ENCODE measurements around the gene ATF6. TPM values are rescaled to one million over a fixed set of nuclear protein-coding genes. Genes with fewer than 3 reads are reported as not detected.

ATF6 gene
- total RNA-seq, 2 donors from 2014 or later = 25.5 to 26.4 TPM

GRCh38 chr1:161914595-161914994, 148.5 kb downstream of the ATF6 start:
- H3K9me3 Mint-ChIP-seq = no peaks in the 10 kb centered on the region

GRCh38 chr1:161915051-161915503, 149.0 kb downstream of the ATF6 start:
- peak in 1 of 2 donors; percentile 27 for ATAC-seq
- no peak overlapping the region for H3K4me3 Mint-ChIP-seq
- H3K27me3 Mint-ChIP-seq = no peaks in the 10 kb centered on the region
- no peaks in the 10 kb centered on the region for H3K9me3 Mint-ChIP-seq
- peaks cover 4 to 14% of the 10 kb centered on the region in 2 donors for H3K4me1 Mint-ChIP-seq (ENCODE audit: low read depth in 2 of 2)
- no peak overlapping the region for H3K27ac Mint-ChIP-seq
- no peak for DNase-seq (ENCODE audit: low spot score)
- H3K36me3 Mint-ChIP-seq = no peaks in the 10 kb centered on the region

More at GRCh38 chr1:161914595-161914994, 148.5 kb downstream of the ATF6 start:
- DNase-seq (ENCODE audit: low spot score) (no peak), ATAC-seq (no peak)
- Mint-ChIP-seq H3K36me3 (no peaks in the 10 kb centered on the region), H3K4me1 (ENCODE audit: low read depth in 2 of 2) (peaks cover 2 to 12% of the 10 kb centered on the region in 2 donors), H3K27me3 (no peaks in the 10 kb centered on the region), H3K27ac (no peak overlapping the region), H3K4me3 (no peak overlapping the region)

DNA sequence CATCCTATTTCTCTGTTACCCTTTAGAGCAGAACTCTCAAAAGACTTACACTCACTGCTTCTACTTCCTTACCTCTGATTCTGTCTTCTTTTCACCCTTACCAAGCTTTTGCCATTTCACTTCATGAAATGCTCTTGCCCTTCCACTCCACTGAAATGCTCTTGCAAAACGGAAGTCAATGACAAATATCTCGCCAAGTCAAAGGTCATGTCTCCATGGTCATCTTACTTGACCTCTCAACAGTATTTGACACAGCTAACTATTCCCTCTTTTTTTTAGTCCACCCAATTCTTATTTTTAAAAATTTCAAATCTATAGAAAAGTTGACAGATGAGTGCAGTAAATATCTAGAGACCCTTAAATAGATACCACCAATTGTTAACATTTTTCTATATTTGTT, 149.9 kb downstream of the ATF6 start:
- no peaks in the 10 kb centered on the region for H3K9me3 Mint-ChIP-seq
- H3K4me1 Mint-ChIP-seq (ENCODE audit: low read depth in 2 of 2) = peaks cover 5 to 14% of the 10 kb centered on the region in 2 donors
- no peak overlapping the region for H3K4me3 Mint-ChIP-seq
- H3K27ac Mint-ChIP-seq = no peak overlapping the region
- no peak for DNase-seq (ENCODE audit: low spot score)
- ATAC-seq = no peak
- H3K36me3 Mint-ChIP-seq = no peaks in the 10 kb centered on the region
- no peaks in the 10 kb centered on the region for H3K27me3 Mint-ChIP-seq

DNA sequence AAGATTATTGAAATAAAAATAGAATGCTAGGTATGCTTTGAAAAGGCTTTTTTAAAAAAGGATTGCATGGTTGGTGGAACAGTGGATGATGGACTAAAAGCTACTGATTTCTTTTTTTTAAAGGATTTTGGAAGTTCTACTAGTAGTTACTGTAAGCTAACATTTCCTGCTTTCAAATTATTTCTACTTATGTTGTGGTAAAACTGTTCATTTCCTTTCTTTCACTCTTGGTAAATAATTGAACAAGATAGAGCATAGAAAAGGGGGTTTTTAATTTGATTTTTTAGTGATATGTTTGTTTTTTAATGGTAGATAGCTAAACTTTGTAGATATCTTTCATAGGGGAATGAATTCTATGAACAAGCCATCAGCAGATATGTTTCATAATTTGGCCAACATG, 153.1 kb downstream of the ATF6 start:
- Mint-ChIP-seq H3K9me3 (no peaks in the 10 kb centered on the region), H3K27ac (peak overlapping the region in 1 of 2 donors; percentile 34), H3K4me3 (no peak overlapping the region), H3K27me3 (no peaks in the 10 kb centered on the region), H3K36me3 (peaks cover 8% of the 10 kb centered on the region), H3K4me1 (ENCODE audit: low read depth in 2 of 2) (peaks cover 9 to 14% of the 10 kb centered on the region in 2 donors)
- no peak for DNase-seq (ENCODE audit: low spot score)
- ATAC-seq = no peak

DNA sequence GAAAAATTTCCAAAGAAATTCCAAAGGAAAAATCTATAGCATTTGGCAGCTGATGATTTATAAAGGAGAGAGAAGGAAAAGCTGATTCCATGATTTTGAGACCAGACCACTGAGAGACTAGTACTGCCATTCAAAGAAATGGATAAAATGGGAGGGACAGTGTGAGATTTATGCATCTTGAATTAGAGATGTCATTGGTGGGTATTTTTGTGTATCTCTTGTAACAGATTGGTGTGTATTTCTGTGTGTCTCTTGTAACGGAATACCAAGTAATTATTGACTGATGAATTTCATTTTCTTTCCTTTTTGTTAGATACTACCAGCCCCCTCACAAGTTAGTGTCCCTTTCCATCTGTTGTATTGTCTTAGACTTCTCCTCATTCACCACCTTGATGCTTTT, 155.4 kb downstream of the ATF6 start:
- no peaks in the 10 kb centered on the region for H3K27me3 Mint-ChIP-seq
- DNase-seq (ENCODE audit: low spot score) (no peak), ATAC-seq (no peak)
- no peak overlapping the region for H3K4me3 Mint-ChIP-seq
- H3K4me1 Mint-ChIP-seq (ENCODE audit: low read depth in 2 of 2) = peaks cover 9 to 14% of the 10 kb centered on the region in 2 donors
- no peak overlapping the region for H3K27ac Mint-ChIP-seq
- H3K36me3 Mint-ChIP-seq = peaks cover 8% of the 10 kb centered on the region
- no peaks in the 10 kb centered on the region for H3K9me3 Mint-ChIP-seq

DNA sequence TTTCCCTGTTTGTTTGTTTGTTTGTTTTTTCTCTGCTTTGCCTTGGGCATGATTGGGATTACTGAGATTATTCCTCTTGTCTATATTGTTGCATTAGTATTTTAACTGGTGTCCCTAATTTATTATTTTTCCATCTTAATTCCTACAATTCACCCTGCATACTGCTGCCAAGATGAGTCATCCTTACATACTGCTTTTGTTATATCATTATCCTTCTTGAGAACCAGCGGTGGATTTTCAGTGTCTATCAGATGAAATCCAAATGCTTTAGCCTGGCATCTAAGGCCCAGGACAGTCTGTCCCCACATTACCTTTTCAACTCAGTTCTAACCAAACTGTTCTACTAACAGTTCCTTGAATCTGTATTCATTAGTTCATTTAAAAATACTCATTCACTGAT, 155.9 kb downstream of the ATF6 start:
- no peak for ATAC-seq
- Mint-ChIP-seq H3K4me1 (ENCODE audit: low read depth in 2 of 2) (peaks cover 9 to 14% of the 10 kb centered on the region in 2 donors), H3K27ac (no peak overlapping the region), H3K36me3 (peaks cover 8% of the 10 kb centered on the region), H3K27me3 (no peaks in the 10 kb centered on the region), H3K9me3 (no peaks in the 10 kb centered on the region), H3K4me3 (no peak overlapping the region)
- DNase-seq (ENCODE audit: low spot score) = no peak

- no peaks in the 10 kb centered on the region for H3K36me3 Mint-ChIP-seq
- H3K9me3 Mint-ChIP-seq = no peaks in the 10 kb centered on the region
- H3K4me1 Mint-ChIP-seq (ENCODE audit: low read depth in 2 of 2) = peaks cover 0 to 4% of the 10 kb centered on the region in 2 donors
- ATAC-seq = no peak
- DNase-seq (ENCODE audit: low spot score) = no peak
- H3K27ac Mint-ChIP-seq = no peak overlapping the region
- no peaks in the 10 kb centered on the region for H3K27me3 Mint-ChIP-seq
- no peak overlapping the region for H3K4me3 Mint-ChIP-seq
Observed at GRCh38 chr1:161928056-161928455, 161.9 kb downstream of the ATF6 start.

DNA sequence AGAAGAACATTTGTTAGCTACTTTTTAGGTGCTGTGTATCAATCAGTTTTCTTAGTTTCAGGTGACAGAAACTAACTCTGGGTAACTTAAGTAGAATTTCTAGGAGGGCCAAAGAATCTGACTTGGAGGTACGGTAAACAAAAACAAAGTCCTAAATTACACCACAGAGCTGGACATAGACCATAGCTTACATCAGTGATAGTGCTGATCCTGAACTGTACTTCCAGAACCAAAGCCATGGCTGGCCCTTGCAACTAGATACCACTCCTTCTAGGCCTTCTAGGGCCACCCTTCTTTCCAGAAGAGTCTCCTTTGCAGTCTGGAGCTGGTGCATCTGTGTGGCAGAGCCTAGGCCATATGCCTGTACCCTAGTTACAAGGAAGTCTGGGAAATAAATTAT, 163.0 kb downstream of the ATF6 start:
- H3K27me3 Mint-ChIP-seq = no peaks in the 10 kb centered on the region
- peaks cover 9% of the 10 kb centered on the region in 2 donors for H3K4me1 Mint-ChIP-seq (ENCODE audit: low read depth in 2 of 2)
- H3K36me3 Mint-ChIP-seq = no peaks in the 10 kb centered on the region
- no peak for DNase-seq (ENCODE audit: low spot score)
- H3K4me3 Mint-ChIP-seq = no peak overlapping the region
- H3K27ac Mint-ChIP-seq = no peak overlapping the region
- no peaks in the 10 kb centered on the region for H3K9me3 Mint-ChIP-seq
- ATAC-seq = no peak

- H3K27me3 Mint-ChIP-seq = no peaks in the 10 kb centered on the region
- no peak overlapping the region for H3K27ac Mint-ChIP-seq
- no peaks in the 10 kb centered on the region for H3K9me3 Mint-ChIP-seq
- no peak for ATAC-seq
- no peak overlapping the region for H3K4me3 Mint-ChIP-seq
- H3K36me3 Mint-ChIP-seq = no peaks in the 10 kb centered on the region
- no peak for DNase-seq (ENCODE audit: low spot score)
- H3K4me1 Mint-ChIP-seq (ENCODE audit: low read depth in 2 of 2) = peaks cover 18% of the 10 kb centered on the region in 2 donors
Observed at GRCh38 chr1:161930064-161930463, 163.9 kb downstream of the ATF6 start.

GRCh38 chr1:161932668-161933067, 166.5 kb downstream of the ATF6 start:
- ATAC-seq (no peak), DNase-seq (ENCODE audit: low spot score) (no peak)
- no peaks in the 10 kb centered on the region for H3K27me3 Mint-ChIP-seq
- H3K4me3 Mint-ChIP-seq = no peak overlapping the region
- H3K9me3 Mint-ChIP-seq = no peaks in the 10 kb centered on the region
- H3K4me1 Mint-ChIP-seq (ENCODE audit: low read depth in 2 of 2) = peaks cover 18 to 21% of the 10 kb centered on the region in 2 donors
- H3K27ac Mint-ChIP-seq = no peak overlapping the region
- peaks cover 8% of the 10 kb centered on the region for H3K36me3 Mint-ChIP-seq

DNA sequence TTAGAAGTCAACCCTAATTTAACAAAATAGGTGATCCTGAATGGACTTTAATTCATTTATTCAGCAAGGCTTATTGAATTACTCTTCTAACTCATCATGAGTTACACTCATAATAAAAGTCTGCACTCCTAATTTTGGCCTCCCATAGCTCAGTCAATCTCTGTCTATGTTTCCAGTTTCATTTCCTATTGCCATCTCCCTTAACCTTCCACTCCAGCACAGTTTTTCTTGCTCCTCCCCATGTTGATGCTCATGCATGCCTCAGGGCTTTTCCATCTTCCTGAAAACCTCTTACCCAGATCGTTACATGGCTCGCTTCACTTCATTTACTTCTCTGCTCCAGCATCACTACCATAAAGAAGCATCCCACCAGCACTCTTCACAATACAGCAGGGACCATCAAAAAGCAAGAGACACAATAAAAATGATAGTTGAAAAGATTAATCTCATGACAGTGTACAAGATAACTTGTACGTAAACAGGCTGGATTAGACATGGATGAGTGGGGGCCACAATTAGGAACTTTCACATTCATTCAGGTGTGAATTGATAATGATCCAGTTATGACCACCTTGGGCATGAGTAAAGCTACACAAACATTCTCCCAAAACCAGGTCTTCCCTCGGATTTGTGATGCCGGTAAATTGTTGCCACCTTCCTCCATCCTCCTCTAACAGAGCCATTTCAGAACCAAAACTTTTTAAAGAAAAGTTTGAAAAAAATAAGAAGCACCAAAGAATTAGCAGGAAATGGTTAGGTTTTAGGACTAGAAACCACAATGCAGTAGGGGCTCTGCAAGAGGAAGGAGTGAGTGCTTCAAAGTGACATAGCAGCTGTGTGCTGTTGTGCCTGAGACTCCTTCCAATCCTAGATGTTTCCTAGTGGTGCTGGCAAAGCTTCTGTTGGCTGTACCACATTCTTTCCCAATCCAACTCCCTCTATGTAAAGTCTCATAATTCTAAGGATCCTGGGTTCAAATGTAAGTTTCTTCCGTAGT, 167.8 kb downstream of the ATF6 start:
- ATAC-seq = peak; percentile 59 to 70
- Mint-ChIP-seq H3K36me3 (peaks cover 8% of the 10 kb centered on the region), H3K27me3 (no peaks in the 10 kb centered on the region), H3K4me3 (peak overlapping the region; percentile 34), H3K27ac (peak overlapping the region; percentile 34 to 56), H3K9me3 (no peaks in the 10 kb centered on the region), H3K4me1 (ENCODE audit: low read depth in 2 of 2) (peaks cover 18 to 21% of the 10 kb centered on the region in 2 donors)
- no peak for DNase-seq (ENCODE audit: low spot score)

GRCh38 chr1:161935264-161935663, 169.1 kb downstream of the ATF6 start:
- no peak for ATAC-seq
- Mint-ChIP-seq H3K27ac (no peak overlapping the region), H3K27me3 (no peaks in the 10 kb centered on the region), H3K4me1 (ENCODE audit: low read depth in 2 of 2) (peaks cover 18 to 21% of the 10 kb centered on the region in 2 donors), H3K9me3 (no peaks in the 10 kb centered on the region), H3K4me3 (no peak overlapping the region), H3K36me3 (peaks cover 8% of the 10 kb centered on the region)
- no peak for DNase-seq (ENCODE audit: low spot score)

- Mint-ChIP-seq H3K27ac (no peak overlapping the region), H3K4me3 (no peak overlapping the region), H3K27me3 (no peaks in the 10 kb centered on the region), H3K36me3 (peaks cover 8% of the 10 kb centered on the region), H3K9me3 (no peaks in the 10 kb centered on the region), H3K4me1 (ENCODE audit: low read depth in 2 of 2) (peaks cover 18 to 21% of the 10 kb centered on the region in 2 donors)
- no peak for DNase-seq (ENCODE audit: low spot score)
- no peak for ATAC-seq
Observed at GRCh38 chr1:161936786-161937185, 170.7 kb downstream of the ATF6 start.

DNA sequence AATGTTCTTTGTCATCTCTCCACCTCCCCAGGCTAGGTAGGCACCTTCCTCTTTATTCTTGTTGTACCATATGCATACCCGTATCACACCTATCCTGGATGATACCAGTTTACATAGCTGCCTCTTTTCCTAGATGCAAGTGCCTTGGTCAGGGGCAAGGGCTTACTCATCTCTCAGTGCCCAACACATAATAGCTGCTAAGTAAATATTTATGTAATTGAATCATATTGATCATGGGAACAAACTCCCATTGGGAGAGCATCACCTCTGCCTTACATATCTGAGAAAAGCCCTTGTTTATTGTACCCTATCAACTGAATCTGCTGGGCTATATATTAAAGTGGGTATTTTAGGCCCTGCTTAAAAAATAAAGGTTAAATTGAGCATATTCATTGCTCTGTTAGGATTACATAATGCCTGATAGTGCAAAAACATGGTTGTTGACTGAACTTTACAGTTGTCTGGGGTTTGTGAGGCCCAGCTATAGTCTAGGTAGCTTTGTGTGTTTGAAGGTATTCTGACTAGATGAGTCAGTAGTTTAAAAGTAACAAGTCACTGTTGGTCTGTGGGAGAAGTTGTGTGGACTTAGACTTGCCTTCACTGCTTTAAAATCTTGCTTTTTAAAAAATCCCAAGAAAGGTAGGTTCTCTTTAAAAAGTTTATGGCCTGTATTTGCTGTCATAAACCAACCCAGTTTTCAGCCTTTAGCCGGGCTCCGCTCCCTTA, 174.9 kb downstream of the ATF6 start:
- ATAC-seq (no peak), DNase-seq (ENCODE audit: low spot score) (no peak)
- Mint-ChIP-seq H3K36me3 (peaks cover 21% of the 10 kb centered on the region), H3K4me3 (no peak overlapping the region), H3K27me3 (no peaks in the 10 kb centered on the region), H3K9me3 (no peaks in the 10 kb centered on the region), H3K4me1 (ENCODE audit: low read depth in 2 of 2) (peaks cover 0 to 3% of the 10 kb centered on the region in 2 donors), H3K27ac (no peak overlapping the region)
